HEK293 (cell line): ENCODE measurements around the gene NCLN.
"Not testable (repeated sequence)": the region's sequence is repeated elsewhere in the genome, so short reads cannot be mapped to it uniquely, and the experiment has no call there.

Experiments used
- HOXA7 ChIP-seq: sonication (generic); formaldehyde crosslinking; IDR thresholded peaks from 2 replicates; pipeline ENCODE4 v1.8.1; 2022; ENCODE audit warnings: missing genetic modification reagents, borderline replicate concordance
- REST ChIP-seq: fragments of 450-650 bp; formaldehyde crosslinking; IDR thresholded peaks from 2 replicates; pipeline ENCODE4 v1.5.1; 2016; ENCODE audit warnings: missing biosample characterization, missing genetic modification characterization
- ZBTB8A ChIP-seq: fragments of 450-650 bp; formaldehyde crosslinking; IDR thresholded peaks from 2 replicates; pipeline ENCODE4 v1.5.1; 2016; ENCODE audit warnings: missing biosample characterization, missing genetic modification characterization
- ZNF2 ChIP-seq: fragments of 450-650 bp; formaldehyde crosslinking; IDR thresholded peaks from 2 replicates; pipeline ENCODE4 v1.5.1; 2016; ENCODE audit warnings: missing biosample characterization, missing genetic modification characterization
- ZNF24 ChIP-seq: fragments of 450-650 bp; formaldehyde crosslinking; IDR thresholded peaks from 2 replicates; pipeline ENCODE4 v1.5.1; 2016; ENCODE audit warnings: missing biosample characterization, missing genetic modification characterization
- ZNF274 ChIP-seq, 2 experiments: fragments of 200-500 bp in 1 of 2; fragments of 450-650 bp in 1 of 2; sonication (Bioruptor generic) in 1 of 2; formaldehyde crosslinking in 1 of 2; IDR thresholded peaks; 2 replicates each; pipeline versions ENCODE4 v1.5.1 to v1.6.1; 2014 to 2016; ENCODE audit warnings: borderline replicate concordance in 1 of 2, inconsistent platforms in 1 of 2, low read length in 1 of 2, missing biosample characterization in 1 of 2, missing genetic modification characterization in 1 of 2
- ZNF433 ChIP-seq: fragments of 450-650 bp; formaldehyde crosslinking; IDR thresholded peaks from 2 replicates; pipeline ENCODE4 v1.5.1; 2016; ENCODE audit warnings: missing biosample characterization, missing genetic modification characterization, low read depth
- ZNF707 ChIP-seq: fragments of 450-650 bp; formaldehyde crosslinking; IDR thresholded peaks from 2 replicates; pipeline ENCODE4 v1.5.1; 2016; ENCODE audit warnings: missing biosample characterization, missing genetic modification characterization
- TF ChIP-seq, protein P1 (sequence below): fragments of 450-650 bp; formaldehyde crosslinking; IDR thresholded peaks from 2 replicates; pipeline ENCODE4 v1.5.1; 2016; ENCODE audit warnings: missing biosample characterization, missing genetic modification characterization

DNA sequence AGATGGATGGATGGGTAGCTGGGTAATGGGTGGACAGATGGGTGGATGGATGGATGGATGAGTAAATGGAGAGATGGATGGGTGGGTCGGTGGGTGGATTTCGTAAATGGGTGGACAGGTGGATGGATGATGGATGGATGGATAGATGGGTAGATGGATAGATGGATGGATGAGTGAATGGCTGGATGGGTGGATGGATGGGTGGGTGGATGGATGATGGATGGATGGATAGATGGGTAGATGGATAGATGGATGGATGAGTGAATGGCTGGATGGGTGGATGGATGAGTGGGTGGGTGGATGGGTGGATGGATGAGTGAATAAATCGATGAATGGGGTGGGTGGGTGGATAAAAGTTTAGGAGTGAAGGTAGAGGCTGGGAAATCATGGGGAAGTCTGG, 31.3 kb upstream of the NCLN start:
- TF ChIP-seq, protein P1, sequence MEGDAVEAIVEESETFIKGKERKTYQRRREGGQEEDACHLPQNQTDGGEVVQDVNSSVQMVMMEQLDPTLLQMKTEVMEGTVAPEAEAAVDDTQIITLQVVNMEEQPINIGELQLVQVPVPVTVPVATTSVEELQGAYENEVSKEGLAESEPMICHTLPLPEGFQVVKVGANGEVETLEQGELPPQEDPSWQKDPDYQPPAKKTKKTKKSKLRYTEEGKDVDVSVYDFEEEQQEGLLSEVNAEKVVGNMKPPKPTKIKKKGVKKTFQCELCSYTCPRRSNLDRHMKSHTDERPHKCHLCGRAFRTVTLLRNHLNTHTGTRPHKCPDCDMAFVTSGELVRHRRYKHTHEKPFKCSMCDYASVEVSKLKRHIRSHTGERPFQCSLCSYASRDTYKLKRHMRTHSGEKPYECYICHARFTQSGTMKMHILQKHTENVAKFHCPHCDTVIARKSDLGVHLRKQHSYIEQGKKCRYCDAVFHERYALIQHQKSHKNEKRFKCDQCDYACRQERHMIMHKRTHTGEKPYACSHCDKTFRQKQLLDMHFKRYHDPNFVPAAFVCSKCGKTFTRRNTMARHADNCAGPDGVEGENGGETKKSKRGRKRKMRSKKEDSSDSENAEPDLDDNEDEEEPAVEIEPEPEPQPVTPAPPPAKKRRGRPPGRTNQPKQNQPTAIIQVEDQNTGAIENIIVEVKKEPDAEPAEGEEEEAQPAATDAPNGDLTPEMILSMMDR (tag by site-specific recombination), result not testable (repeated sequence)
- TF ChIP-seq ZNF433 (tag by site-specific recombination); ZNF707 (tag by site-specific recombination); ZNF274 (IDR thresholded peaks at IDR 0.05; ENCODE audit: low read length); ZNF274 (tag by site-specific recombination; IDR thresholded peaks at IDR 0.05; ENCODE audit: borderline replicate concordance); ZBTB8A (tag by site-specific recombination); HOXA7; ZNF24 (tag by site-specific recombination); ZNF2 (tag by site-specific recombination); REST: not testable (repeated sequence)
